Epithelial cell of prostate (primary cell): ENCODE results near the gene IGSF3.
A peak's percentile ranks its signal among the peaks of the same experiment; 100 is the strongest.

Experiments
- DNase-seq: peaks from one replicate; pipeline ENCODE4 v3.0.0-alpha.2; 2011; ENCODE audit warnings: low read depth, low spot score
- H3K27ac ChIP-seq: fragments of 450-650 bp; 2 replicates; pipeline ENCODE4 v1.5.1; 2017; ENCODE audit warnings: mild to moderate bottlenecking

IGSF3 gene

DNA sequence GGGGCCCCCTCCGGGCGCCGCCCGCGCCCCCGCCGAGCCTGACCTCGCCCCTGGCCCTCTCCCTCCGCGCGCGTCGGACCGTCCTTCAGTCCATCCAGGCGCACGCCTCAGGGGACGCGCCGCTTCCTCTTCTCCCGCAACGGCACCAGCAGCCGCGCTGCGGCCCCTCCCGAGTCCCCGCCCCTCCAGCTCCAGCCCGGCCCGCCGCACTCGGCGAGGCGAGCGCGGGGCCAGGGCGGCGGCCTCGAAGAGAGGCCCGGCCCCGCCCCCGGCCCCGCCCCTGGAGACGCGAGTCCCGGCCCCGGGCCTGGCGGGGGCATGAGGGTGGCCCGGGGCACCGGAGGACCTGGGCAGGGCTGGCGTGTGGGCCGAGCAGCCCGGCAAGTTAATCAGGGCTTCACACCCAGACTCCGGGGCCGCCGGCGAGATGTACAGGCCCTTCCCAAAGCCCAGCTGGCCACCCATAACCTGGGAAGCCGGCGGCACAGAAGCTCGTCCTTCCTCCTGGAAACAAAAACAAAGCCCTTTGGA is at the start of gene IGSF3:
IGSF3 (minus strand) TSS at position 159 of the 531 bp plus-strand sequence. CDS start 1,407 bp downstream, outside the sequence.
- no peak for DNase-seq
- peak within 1 kb of the TSS; percentile 34 for H3K27ac ChIP-seq

DNA sequence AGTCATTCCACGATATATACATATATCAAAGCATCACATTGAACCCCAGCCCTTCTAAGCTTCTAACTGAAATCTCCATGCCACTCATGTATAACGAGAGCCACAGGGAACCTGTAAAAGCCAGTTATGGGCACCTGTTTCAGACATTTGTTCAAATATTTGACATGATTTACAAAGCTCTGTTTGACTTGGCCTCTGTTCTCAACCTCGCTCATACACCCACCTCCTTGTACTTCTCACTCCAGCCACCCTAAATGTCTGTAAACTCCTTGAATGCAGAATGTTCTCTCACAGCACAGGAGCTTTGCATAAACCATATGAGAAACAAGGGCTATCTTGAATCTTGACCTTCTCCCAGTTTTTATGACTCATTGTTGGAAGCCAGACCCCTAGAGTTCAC is 49.8 kb upstream of the IGSF3 start:
- DNase-seq, result no peak
- no peak overlapping the region for H3K27ac ChIP-seq

DNA sequence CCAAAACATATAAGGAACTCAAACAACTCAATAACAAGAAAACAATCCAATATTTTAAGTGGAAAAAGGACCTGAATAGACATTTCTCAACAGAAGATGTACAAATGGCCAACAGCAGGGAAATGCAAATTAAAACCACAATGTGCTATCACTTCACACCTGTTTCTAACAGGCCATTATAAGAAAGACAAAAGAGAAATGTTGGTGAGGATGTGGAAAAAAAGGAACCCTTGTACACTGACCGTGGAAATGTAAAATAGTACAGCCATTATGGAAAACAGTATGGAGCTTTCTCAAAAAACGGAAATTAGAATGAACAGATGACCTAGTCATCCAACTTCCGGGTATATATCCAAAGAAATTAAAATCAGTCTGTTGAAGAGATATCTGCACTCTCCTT is 48.9 kb upstream of the IGSF3 start:
- no peak for DNase-seq
- no peak overlapping the region for H3K27ac ChIP-seq

DNA sequence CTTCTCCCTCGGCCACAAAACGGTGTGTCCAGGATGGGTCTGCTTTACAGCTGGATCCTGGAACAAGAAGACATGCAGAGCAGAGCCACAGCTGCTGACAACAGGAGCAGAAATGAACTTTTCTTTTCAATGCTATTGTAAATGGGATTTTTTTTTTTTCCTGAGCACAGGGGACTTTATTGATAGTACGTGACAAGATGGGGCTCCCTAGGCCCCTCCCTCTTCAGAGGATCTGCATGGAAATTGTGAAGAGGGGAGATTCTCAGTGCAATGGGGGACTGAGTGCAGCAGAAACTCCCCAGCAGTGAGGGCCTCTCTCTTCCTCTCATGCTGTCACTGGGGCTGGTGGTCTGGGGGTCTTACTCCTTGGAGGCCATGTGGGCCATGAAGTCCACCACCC is 45.9 kb upstream of the IGSF3 start:
- H3K27ac ChIP-seq, result no peak overlapping the region
- no peak for DNase-seq

DNA sequence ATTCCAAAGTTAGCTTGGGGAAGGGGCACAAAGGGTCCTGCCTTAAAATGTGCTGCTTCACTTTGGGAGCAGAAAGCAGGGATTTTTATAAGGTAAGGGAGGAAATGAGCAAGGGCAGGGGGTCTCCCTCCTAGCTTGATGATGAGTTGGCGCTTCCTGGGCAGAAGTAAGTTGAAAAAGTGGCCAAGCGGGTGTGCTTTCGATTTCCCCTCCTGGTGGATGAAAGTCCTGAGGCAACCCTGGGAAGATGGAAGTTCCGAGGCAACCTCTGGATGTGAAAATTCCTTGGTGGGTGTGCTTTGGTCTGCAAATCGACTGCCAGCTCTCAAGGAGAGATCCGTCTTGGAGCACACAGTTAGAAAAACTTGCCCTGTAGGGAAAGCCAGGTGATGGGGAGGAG is 45.0 kb upstream of the IGSF3 start:
- DNase-seq, result no peak
- H3K27ac ChIP-seq, result no peak overlapping the region

DNA sequence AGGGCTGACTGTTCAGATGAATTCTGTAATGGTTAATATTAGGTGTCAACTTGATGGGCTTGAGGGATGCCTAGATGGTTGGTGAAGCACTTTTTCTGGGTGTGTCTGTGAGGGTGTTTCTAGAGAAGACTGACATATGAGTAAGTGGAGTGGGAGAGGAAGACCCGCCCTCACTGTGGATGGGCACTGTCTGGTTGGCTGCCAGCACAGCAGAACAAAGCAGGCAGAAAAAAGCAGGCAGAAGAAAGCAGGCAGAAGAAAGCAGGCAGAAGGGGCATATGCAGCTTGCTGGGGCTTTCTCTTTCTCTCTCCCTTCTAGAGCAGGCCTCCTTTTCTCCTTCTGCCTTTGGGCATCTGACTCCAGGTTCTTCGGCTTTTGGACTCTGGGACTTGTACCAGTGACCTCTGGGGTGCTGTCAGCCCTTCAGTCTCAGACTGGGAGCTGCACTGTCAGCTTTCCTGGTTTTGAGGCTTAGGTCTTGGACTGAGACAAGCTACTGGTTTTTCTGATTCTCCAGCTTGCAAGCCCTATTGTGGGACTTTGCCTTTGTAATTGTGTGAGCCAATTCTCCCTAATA is 43.8 kb upstream of the IGSF3 start:
- no peak for DNase-seq
- peak overlapping the region; percentile 28 for H3K27ac ChIP-seq

DNA sequence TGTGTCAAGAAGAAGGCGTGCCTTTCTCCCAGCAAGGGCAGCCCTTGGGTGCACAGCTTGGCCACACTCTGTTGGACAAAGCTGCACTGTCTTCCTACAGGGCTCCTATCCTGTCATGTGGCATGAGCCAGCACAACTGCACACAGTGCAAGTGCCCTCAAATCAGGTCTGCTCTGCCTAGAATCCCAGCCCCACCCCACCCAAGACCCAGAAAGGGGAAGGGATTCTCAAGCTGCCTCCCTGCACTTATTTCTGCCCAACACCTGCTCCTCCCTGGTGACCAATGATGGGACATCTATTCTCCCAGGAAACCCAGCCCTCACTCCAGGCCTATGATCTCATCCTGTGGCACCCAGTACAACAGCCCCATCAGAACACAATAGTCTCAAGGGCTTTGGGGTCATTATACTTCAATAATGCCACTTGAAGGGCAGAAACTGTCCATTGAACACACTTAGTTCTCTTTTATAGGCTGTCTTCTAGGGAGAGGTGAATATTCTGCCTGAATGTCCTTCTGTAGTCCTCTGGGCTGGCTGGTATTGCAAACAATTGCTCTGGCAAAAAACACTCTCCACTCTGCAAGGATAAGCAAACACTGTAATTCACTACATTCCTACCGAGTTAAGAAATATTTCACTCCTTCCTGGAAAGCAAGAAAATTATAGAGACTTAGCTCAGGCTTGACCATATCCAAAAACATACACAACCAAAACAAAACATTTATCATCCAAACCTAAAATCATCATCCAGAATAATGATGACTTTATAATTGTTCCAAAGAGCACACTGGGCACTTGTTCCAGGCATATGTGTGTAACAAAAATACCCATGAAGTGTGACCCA is 43.1 kb upstream of the IGSF3 start:
- H3K27ac ChIP-seq, result peak overlapping the region; percentile 28
- no peak for DNase-seq

DNA sequence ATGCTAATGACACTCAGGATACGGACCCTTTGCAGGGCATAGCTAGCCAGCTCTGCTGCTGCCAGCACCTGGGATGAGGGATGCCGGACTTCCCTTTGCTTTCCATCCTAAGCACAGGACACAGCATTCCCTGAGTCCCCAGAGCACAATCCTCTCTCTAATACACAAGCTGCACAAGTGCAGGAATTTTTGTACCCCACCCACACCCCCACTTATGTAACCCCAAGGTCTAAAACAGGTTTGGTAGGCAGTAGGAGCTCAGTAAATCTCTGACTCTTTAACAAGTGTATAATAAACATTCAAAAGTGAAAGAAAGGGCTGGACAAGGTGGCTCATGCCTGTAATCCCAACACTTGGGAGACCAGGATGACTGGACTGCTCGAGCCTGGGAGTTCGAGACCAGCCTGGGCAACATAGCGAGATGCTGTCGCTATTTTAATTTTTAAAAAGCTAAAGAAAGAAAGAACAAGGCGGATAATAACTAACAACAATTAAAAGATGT is 42.2 kb upstream of the IGSF3 start:
- H3K27ac ChIP-seq, result no peak overlapping the region
- DNase-seq, result no peak

DNA sequence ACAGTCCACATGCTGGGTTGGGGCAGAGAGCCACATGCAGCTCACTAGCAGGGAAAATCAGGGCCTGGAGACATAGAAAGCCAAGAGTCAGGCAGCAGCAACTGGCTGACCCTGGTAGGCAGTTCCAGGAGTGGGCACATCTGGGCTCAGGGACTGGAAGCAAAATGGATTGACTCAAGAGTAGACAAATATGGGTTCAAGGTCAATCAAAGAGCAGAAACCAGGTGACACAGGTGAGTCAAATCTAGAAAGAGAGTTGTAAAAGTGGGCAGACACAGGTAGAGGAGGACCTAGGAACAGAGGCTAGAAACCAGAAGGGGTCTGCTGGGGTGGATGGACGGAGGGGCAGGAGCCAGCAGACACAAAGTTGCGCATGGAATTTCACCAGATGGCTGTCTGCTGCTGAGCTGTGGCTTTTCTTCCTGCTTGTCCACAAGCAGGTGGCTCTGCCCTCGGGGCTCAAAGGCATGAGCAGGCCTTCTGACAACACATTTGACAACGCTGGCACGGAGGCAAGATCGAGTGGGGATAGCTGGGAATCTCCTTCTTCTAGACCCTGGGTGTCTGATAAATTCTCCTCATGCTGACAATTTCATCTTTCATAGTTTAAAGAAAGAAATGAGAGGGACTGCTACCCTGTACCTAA is 40.8 kb upstream of the IGSF3 start:
- no peak overlapping the region for H3K27ac ChIP-seq

DNA sequence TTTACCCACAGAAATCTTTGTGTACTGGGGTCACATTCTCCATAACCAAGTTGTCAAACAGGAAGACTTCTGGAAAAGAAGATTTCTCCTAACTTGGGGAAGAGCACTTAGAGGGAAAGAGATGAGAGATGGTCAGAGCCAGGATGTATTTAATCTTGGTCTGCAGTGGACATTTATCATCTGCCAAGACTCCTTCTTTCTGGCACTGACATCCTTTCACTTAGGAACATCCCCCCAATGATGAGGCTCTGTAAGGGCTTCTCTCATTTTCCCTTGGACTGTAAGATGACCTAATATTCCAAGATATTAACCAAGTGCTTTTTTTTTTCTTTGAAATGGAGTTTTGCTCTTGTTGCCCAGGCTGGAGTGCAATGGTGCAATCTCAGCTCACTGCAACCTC is 39.3 kb upstream of the IGSF3 start:
- no peak for DNase-seq
- no peak overlapping the region for H3K27ac ChIP-seq

More for the DNA sequence above, 40.8 kb upstream of the IGSF3 start:
- no peak for DNase-seq

DNA sequence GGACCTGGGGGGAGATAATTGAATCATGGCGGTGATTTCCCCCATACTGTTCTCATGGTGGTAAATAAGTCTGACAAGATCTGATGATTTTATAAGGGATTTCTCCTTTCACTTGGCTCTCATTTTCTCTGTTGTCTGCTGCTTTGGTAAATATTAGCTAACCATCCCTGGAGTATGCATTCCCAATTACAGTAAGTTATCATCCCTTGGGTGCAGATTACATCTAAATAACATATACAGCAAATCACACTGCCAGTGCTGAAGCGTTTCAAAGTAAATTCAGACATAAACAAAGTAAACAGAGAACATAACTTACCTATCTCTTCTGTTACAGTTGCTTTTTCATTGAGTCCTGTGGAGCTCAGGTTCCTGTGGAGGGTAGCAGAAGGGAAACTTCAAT is 38.6 kb upstream of the IGSF3 start:
- no peak overlapping the region for H3K27ac ChIP-seq
- DNase-seq, result no peak

DNA sequence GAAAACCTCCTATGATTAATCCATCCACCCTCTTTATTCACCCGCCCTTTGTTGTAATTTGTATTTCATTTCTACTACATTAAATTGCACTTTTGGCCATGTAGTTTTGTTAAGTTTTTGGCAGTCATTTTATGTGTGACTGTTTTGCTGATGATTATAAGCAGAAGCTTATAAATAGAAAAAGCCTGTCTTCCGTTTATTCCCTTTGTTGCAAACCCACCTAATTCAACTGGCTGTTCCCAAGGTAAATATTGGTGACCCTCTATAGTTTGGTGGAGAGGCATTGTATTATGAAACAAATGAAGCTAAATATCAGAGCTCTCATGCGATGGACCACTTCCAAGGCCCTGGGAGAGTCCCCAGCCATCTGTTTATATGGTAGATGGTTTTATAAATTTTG is 36.7 kb upstream of the IGSF3 start:
- no peak for DNase-seq
- no peak overlapping the region for H3K27ac ChIP-seq

DNA sequence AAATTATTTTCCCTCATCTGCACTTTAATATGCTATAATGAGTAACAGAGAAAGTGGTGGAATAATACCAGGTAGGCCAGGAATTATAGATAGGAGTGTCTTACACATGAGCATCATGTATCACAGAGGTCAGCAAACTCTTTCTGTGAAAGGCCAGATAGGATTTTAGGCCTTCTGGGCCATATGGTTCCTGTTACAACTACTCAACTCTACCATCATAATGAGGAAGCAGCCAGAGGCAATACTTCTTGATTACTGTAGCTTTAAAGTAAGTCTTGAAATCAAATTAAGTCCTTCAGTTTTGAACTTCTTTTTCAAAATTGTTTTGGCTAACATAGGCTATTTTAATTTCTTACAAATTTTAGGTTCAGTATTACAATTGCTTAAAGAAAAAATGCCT is 32.1 kb upstream of the IGSF3 start:
- H3K27ac ChIP-seq, result no peak overlapping the region
- no peak for DNase-seq

DNA sequence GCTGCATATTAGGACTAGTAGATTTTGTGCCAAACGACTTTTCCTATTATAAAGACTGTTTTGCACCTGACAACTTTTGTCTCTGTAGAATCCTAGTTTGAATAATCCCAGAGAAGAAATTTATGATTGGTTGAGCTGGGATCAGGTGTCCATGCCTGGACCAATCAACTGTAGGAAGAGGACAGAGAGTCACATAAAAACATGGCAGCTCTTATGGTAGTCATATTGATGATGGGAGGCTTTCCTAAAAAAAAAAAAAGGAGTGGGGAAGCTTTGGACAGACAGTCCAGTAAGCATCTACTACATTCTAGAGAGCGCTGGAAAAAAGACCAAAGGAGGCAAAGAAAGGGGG is 30.7 kb upstream of the IGSF3 start:
- peak overlapping the region; percentile 77 for H3K27ac ChIP-seq
- no peak for DNase-seq

DNA sequence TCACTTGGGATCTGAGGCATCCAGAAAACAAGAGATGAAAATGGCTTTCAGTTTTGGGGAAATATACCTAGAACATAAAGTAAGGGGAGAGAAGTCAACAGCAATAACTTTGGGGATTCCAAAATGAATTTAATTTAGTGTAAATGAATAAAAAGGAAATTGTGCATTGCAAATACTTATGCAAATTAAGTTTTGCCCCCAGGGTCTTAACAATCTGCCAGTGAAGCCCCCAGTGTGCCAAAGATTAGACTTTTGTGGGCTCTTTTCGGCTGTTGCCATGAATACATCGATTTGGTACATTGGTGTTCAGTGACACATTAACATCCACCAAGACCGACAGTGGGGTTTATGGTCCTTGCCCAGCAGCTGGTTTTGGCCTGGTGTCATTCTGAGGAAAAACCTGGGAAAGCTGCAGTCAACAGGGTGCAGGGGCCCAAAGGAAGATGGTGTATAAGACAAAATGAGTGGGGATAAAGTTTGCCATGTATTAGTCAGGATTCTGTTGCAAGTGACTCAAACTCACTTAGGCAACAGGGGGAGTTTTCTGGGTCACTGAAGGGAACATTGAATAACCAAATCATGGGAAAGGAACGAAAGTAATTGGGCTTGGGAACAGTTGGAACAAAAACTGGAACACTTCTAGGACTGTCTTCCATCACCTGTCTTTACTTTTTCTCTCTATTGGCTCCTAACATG is 30.2 kb upstream of the IGSF3 start:
- peak overlapping the region; percentile 77 for H3K27ac ChIP-seq
- DNase-seq, result no peak

DNA sequence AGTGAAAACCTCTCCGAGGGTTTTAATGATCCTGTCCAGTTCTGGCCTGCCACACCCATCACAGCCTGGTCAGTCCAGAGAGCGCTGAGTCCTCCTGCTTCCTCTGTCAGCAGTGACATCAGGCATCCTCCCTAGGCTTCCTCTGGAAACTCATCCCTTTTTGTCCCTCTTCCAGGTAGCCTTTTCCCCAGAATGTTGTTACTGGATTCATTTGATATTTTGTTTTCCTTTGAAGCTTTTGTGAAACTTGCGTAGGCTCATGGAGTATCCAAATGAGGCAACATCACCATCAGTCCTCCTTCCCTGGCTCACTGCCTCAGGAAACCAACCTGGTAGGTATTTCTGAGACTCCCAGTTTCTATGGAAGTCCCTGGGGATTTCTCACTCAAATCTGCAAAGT is 27.0 kb upstream of the IGSF3 start:
- DNase-seq, result no peak
- peak overlapping the region; percentile 80 for H3K27ac ChIP-seq

DNA sequence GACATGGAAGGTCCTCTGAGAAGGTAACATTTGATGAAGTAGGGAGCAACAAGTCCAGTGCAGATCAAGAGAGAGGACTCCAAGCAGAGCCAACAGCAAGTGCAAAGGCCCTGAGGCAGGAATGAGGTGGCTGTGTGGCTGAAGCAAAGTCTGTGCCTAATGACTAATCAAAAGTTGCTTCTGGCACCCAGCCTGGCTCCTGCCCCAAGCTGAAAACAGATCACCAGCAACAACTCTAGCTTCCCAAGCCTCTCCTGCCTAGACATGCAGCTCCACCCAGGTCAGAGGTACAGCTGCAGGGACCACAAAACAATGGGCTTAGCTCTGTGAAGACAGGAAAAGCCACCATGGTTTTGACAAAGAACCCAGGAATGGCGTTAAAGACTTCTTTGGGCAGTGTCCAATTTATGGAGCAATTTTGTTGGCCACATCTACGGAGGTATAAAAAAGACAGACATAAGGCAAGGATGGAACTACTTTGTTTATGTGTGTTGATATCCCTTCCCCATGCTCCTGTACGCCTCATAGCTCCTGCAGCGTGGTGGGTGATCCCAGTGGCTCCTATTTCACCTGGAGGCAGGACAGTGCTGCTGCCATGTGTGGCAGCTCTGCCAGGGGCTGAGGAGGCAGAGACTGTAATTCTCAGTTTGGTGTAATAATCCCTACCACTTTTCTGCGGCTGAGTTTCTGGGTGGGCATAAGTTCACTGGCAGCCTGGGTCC is 26.4 kb upstream of the IGSF3 start:
- peak; percentile 93 for DNase-seq
- peak overlapping the region; percentile 80 for H3K27ac ChIP-seq

DNA sequence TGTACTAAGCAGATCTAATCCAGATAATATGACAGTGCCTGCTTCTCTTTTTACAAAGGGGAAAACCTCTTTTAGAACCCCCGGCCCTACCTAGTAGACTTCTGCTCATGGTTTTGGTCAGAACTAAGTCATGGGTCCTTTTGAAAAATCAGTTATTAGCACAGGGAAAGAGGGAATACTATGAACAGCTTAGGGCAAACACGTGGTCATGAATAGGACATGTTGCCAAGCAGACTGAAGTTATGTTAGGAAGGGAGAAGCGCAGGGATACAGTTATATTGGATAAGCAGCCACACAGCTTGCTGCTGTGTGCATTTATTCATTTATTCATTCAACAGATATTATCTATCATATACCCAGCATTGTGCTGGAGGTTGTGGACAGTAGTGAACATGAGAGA is 25.3 kb upstream of the IGSF3 start:
- no peak overlapping the region for H3K27ac ChIP-seq
- no peak for DNase-seq

DNA sequence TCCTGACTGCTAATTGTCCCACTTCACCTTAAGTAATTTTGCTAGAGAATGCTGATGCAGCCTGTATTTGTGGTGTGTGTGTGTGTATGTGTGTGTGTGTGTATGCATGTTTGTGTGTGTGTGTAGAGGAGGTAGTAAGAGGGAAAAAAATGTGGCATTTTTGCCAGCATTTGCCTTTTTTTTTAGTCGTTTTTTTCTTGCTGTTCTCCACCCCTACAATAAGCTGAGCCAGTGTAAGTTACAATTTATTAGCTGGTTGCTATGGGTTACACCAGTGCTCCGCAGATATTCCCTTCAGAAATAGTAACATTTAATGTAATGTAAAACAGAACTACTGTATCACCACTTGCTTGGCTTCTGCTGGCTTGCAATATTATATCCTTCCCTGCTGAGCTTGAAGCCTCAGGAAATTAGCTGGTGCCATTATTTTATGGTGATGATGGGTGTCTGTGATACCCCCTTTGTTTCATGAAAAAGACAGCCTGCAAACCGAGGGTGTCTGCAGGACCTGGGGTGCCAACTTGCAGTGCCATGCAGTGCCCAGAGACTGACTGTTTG is 23.4 kb upstream of the IGSF3 start:
- H3K27ac ChIP-seq, result no peak overlapping the region
- DNase-seq, result no peak
